Prostate gland (tissue), 2 donors: ENCODE data around the gene IFIT3.
"Not testable (repeated sequence)": the region's sequence is repeated elsewhere in the genome, so short reads cannot be mapped to it uniquely, and the experiment has no call there.

ENCODE experiments used
- POLR2A ChIP-seq: fragments of 450-650 bp; IDR thresholded peaks from one replicate; pipeline ENCODE4 v1.6.1; 2016; ENCODE audit warnings: antibody characterized with exemption, mild to moderate bottlenecking
- TF ChIP-seq, protein P1 (sequence below), 4 experiments: fragments of 200-600 bp in 2 of 4; fragments of 450-650 bp in 2 of 4; sonication (generic) in 2 of 4; IDR thresholded peaks; 1 replicate in 3 of 4; 2 replicates in 1 of 4; pipeline ENCODE4 v1.5.1; 2016 to 2019; ENCODE audit warnings: antibody characterized with exemption in 4 of 4, mild to moderate bottlenecking in 2 of 4, moderate library complexity in 2 of 4

DNA sequence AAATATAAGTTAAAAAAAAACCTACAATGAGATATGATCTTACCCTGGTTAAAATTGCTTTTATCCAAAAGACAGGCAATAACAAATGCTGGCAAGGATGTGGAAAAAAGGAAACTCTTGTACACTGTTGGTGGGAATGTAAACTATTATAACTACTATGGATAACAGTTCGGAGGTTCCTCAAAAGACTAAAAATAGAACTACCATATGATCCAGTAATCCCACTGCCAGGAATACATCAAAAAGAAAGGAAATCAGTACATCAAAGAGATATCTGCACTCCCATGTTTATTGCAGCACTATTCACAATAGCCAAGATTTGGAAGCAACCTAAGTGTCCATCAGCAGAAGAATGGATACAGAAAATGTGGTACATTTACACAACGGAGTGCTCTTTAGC lies 1.9 kb upstream of the IFIT3 start:
- TF ChIP-seq, protein P1, sequence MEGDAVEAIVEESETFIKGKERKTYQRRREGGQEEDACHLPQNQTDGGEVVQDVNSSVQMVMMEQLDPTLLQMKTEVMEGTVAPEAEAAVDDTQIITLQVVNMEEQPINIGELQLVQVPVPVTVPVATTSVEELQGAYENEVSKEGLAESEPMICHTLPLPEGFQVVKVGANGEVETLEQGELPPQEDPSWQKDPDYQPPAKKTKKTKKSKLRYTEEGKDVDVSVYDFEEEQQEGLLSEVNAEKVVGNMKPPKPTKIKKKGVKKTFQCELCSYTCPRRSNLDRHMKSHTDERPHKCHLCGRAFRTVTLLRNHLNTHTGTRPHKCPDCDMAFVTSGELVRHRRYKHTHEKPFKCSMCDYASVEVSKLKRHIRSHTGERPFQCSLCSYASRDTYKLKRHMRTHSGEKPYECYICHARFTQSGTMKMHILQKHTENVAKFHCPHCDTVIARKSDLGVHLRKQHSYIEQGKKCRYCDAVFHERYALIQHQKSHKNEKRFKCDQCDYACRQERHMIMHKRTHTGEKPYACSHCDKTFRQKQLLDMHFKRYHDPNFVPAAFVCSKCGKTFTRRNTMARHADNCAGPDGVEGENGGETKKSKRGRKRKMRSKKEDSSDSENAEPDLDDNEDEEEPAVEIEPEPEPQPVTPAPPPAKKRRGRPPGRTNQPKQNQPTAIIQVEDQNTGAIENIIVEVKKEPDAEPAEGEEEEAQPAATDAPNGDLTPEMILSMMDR (IDR thresholded peaks at IDR 0.05), result not testable (repeated sequence)
- not testable (repeated sequence) for TF ChIP-seq POLR2A
